Epithelial cell of esophagus (primary cell): ENCODE results near the gene TMEM219.

Experiments
- DNase-seq: peaks from one replicate; pipeline ENCODE4 v3.0.0; 2010; ENCODE audit warnings: low read depth
- H3K4me3 ChIP-seq: 2 replicates; pipeline ENCODE4 v1.5.1; 2011; ENCODE audit warnings: mild to moderate bottlenecking, low read length, control low read depth
- TF ChIP-seq, protein P1 (sequence below): IDR thresholded peaks from 2 replicates; pipeline ENCODE4 v1.5.1; 2011; ENCODE audit warnings: low read depth, mild to moderate bottlenecking, low read length, control low read depth, inconsistent platforms; ENCODE audit not compliant: insufficient read depth; ENCODE audit errors: missing control alignments

TMEM219 gene

DNA sequence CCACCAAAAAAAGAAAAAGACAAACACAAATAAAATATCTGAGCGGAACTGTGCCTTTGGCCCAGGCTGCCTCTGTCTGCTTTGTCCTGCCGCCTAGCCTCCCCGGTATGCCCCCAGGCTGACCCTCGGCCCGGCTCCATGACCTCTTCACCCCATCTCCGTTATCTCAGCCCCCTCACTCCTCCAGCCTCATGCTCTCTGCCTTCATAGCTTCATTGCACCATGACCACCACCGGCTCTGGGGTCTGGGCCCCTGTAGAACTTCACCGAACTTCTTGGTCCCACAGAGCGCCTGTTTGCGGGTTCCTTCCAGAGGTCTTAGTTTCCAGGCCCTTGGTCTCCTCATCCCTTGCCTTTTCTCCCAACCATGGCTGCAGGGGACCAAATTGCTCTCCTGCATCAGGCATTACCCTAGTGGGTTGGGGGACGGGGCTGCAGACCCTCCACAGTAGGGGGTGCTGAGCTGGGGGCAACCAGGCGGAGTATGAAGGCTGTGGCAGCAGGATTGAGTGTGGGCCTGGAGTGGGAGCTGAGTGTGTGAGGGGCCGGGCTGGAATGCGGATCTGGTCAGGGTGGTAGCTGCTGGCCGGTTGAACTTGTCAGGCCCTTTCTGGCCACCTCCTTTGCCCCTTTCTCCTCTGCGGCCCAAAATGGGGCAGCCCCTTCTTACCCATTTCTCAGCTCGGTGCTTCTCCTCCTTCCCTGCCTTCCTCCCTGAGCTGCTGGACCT, 26.6 kb downstream of the TMEM219 start:
- TF ChIP-seq, protein P1, sequence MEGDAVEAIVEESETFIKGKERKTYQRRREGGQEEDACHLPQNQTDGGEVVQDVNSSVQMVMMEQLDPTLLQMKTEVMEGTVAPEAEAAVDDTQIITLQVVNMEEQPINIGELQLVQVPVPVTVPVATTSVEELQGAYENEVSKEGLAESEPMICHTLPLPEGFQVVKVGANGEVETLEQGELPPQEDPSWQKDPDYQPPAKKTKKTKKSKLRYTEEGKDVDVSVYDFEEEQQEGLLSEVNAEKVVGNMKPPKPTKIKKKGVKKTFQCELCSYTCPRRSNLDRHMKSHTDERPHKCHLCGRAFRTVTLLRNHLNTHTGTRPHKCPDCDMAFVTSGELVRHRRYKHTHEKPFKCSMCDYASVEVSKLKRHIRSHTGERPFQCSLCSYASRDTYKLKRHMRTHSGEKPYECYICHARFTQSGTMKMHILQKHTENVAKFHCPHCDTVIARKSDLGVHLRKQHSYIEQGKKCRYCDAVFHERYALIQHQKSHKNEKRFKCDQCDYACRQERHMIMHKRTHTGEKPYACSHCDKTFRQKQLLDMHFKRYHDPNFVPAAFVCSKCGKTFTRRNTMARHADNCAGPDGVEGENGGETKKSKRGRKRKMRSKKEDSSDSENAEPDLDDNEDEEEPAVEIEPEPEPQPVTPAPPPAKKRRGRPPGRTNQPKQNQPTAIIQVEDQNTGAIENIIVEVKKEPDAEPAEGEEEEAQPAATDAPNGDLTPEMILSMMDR, result no peak
- no peak for DNase-seq
- no peak overlapping the region for H3K4me3 ChIP-seq

GRCh38 chr16:29989111-29989858, 27.4 kb downstream of the TMEM219 start:
- no peak overlapping the region for H3K4me3 ChIP-seq
- TF ChIP-seq, protein P1, result no peak
- DNase-seq, result no peak

DNA sequence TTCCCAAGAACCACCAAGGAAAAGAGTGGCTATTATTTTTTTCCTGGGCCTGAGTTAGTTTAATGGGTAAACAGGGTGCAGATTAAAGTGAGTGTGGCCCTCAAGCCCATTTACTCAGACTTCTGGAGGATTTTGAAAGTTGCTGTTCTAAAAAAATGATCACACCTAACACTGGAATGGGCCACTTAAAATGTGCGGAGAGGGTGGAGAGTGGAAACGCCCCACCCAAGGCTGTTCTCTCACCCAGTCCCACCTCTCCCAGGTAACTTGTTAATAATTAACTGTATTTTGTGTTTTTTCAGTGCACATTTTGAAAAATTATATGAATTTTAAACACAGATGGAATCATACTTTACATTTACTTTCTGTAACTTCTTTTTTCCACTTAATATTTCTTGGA, 28.2 kb downstream of the TMEM219 start:
- TF ChIP-seq, protein P1, result no peak
- DNase-seq, result no peak
- H3K4me3 ChIP-seq, result no peak overlapping the region

DNA sequence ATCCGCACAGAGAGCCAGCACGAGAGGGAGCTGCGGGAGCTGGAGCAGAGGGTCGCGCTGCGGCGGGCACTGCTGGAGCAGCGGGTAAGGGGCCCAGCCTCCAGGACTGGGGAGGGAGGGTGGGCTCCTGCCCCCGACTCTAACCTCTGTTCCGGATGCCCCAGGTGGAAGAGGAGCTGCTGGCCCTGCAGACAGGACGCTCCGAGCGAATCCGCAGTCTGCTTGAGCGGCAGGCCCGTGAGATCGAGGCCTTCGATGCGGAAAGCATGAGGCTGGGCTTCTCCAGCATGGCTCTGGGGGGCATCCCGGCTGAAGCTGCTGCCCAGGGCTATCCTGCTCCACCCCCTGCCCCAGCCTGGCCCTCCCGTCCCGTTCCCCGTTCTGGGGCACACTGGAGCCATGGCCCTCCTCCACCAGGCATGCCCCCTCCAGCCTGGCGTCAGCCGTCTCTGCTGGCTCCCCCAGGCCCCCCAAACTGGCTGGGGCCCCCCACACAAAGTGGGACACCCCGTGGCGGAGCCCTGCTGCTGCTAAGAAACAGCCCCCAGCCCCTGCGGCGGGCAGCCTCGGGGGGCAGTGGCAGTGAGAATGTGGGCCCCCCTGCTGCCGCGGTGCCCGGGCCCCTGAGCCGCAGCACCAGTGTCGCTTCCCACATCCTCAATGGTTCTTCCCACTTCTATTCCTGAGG, 29.1 kb downstream of the TMEM219 start:
- DNase-seq, result no peak
- no peak overlapping the region for H3K4me3 ChIP-seq
- TF ChIP-seq, protein P1, result no peak

DNA sequence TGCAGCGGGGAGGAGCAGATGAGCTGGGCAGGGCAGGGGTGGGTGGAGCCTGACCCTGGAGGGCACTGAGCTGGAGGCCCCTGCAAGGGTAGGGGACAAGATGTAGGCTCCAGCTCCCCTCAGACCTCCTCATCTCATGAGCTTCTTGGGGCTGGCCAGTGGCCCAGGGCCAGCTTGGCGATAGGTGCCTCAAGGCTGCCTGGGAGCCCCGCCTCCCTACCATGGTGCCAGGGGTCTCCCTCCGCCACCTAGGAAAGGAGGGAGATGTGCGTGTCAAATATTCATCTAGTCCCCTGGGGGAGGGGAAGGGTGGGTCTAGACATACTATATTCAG, 29.7 kb downstream of the TMEM219 start:
- no peak for DNase-seq
- no peak overlapping the region for H3K4me3 ChIP-seq
- TF ChIP-seq, protein P1, result no peak

- H3K4me3 ChIP-seq, result no peak overlapping the region
- TF ChIP-seq, protein P1, result no peak
- DNase-seq, result no peak
Measured at GRCh38 chr16:29992344-29992967, 30.6 kb downstream of the TMEM219 start.
